ENCODE data around the gene C2orf80. TPM values are rescaled to one million over a fixed set of nuclear protein-coding genes. Genes with fewer than 3 reads are reported as not detected.

C2orf80 gene
- total and polyA plus RNA-seq, 2 experiments from 2014 or later, result not detected

GRCh38 chr2:208134928-208135586, 54.8 kb downstream of the C2orf80 start:
- in situ Hi-C loops (cut with MboI), result no loop called here
- no peak for DNase-seq
- no peaks in the 10 kb centered on the region for H3K79me2 ChIP-seq (ENCODE audit: insufficient read depth)
- H3K4me1 ChIP-seq (ENCODE audit: insufficient read depth), result no peaks in the 10 kb centered on the region
- no peak overlapping the region for H3K9ac ChIP-seq
- no peaks in the 10 kb centered on the region for H3F3A ChIP-seq (ENCODE audit: insufficient read depth)
- no peaks in the 10 kb centered on the region for H3K9me3 ChIP-seq (ENCODE audit: low read depth)
- H3K36me3 ChIP-seq (ENCODE audit: low read depth), result no peaks in the 10 kb centered on the region
- no peak overlapping the region for H3K27ac ChIP-seq
- no peak overlapping the region for H2AFZ ChIP-seq
- H3K4me3 ChIP-seq, result no peak overlapping the region
- H3K4me2 ChIP-seq (ENCODE audit: unreplicated experiment), result no peak overlapping the region
- WGBS, 2 experiments (ENCODE audit: low coverage in 1 of 2, low lambda C conversion rate in 2 of 2, missing lambda C conversion rate in 2 of 2), result 16 to 27% methylated on average over 8 of the region's 8 CpGs
- no peaks in the 10 kb centered on the region for H4K20me1 ChIP-seq (ENCODE audit: insufficient read depth)
- H3K9me2 ChIP-seq (ENCODE audit: insufficient read depth), result no peaks in the 10 kb centered on the region
- no peak for TF ChIP-seq EZH2phosphoT487 (IDR thresholded peaks at IDR 0.05; ENCODE audit: insufficient read depth, low read depth)
- TF ChIP-seq EZH2 (IDR thresholded peaks at IDR 0.05; ENCODE audit: insufficient read depth, poor library complexity, severe bottlenecking), result no peak
- no peaks in the 10 kb centered on the region for H3K27me3 ChIP-seq (replicated peaks; ENCODE audit: insufficient read depth)

- in situ Hi-C loops (cut with MboI), result no loop called here
- H3K79me2 ChIP-seq (ENCODE audit: insufficient read depth), result no peaks in the 10 kb centered on the region
- no peak overlapping the region for H3K4me2 ChIP-seq (ENCODE audit: unreplicated experiment)
- no peaks in the 10 kb centered on the region for H3K9me3 ChIP-seq (ENCODE audit: low read depth)
- peaks cover 9% of the 10 kb centered on the region for H3K27me3 ChIP-seq (replicated peaks; ENCODE audit: insufficient read depth)
- H3K36me3 ChIP-seq (ENCODE audit: low read depth), result no peaks in the 10 kb centered on the region
- no peak overlapping the region for H3K4me3 ChIP-seq
- no peak overlapping the region for H2AFZ ChIP-seq
- no peak overlapping the region for H3K27ac ChIP-seq
- no peaks in the 10 kb centered on the region for H3K9me2 ChIP-seq (ENCODE audit: insufficient read depth)
- no peak overlapping the region for H3K9ac ChIP-seq
- 51 to 55% methylated on average over 6 of the region's 6 CpGs for WGBS, 2 experiments (ENCODE audit: low coverage in 1 of 2, low lambda C conversion rate in 2 of 2, missing lambda C conversion rate in 2 of 2)
- H3K4me1 ChIP-seq (ENCODE audit: insufficient read depth), result no peaks in the 10 kb centered on the region
- no peaks in the 10 kb centered on the region for H3F3A ChIP-seq (ENCODE audit: insufficient read depth)
- no peaks in the 10 kb centered on the region for H4K20me1 ChIP-seq (ENCODE audit: insufficient read depth)
- no peak for TF ChIP-seq EZH2 (IDR thresholded peaks at IDR 0.05; ENCODE audit: insufficient read depth, poor library complexity, severe bottlenecking)
- TF ChIP-seq EZH2phosphoT487 (IDR thresholded peaks at IDR 0.05; ENCODE audit: insufficient read depth, low read depth), result no peak
- DNase-seq, result no peak
Observed at GRCh38 chr2:208130712-208131110, 59.1 kb downstream of the C2orf80 start.

- Histone ChIP-seq H3K27ac (no peak within 1 kb of the TSS), H4K20me1 (ENCODE audit: insufficient read depth) (no peaks in the 10 kb centered on the region), H3K9me3 (ENCODE audit: low read depth) (no peaks in the 10 kb centered on the region), H2AFZ (no peak within 1 kb of the TSS), H3K4me3 (no peak within 1 kb of the TSS), H3K4me2 (ENCODE audit: unreplicated experiment) (no peak within 1 kb of the TSS), H3K4me1 (ENCODE audit: insufficient read depth) (no peaks in the 10 kb centered on the region), H3K79me2 (ENCODE audit: insufficient read depth) (no peaks in the 10 kb centered on the region), H3K9ac (no peak within 1 kb of the TSS), H3F3A (ENCODE audit: insufficient read depth) (no peaks in the 10 kb centered on the region), H3K36me3 (ENCODE audit: low read depth) (no peaks in the 10 kb centered on the region), H3K27me3 (replicated peaks; ENCODE audit: insufficient read depth) (peaks cover 16% of the 10 kb centered on the region), H3K9me2 (ENCODE audit: insufficient read depth) (no peaks in the 10 kb centered on the region)
- in situ Hi-C loops (cut with MboI), result no loop called here
- WGBS, 2 experiments (ENCODE audit: low coverage in 1 of 2, low lambda C conversion rate in 2 of 2, missing lambda C conversion rate in 2 of 2), result 63 to 68% methylated on average over 19 of the region's 19 CpGs
- TF ChIP-seq EZH2 (IDR thresholded peaks at IDR 0.05; ENCODE audit: insufficient read depth, poor library complexity, severe bottlenecking) (no peak), EZH2phosphoT487 (IDR thresholded peaks at IDR 0.05; ENCODE audit: insufficient read depth, low read depth) (no peak)
- DNase-seq, result no peak
Observed at GRCh38 chr2:208129744-208130711, 59.8 kb downstream of the C2orf80 start, which contains the start of gene CRYGC. CRYGC (minus strand) TSS chr2:208129828; CDS start chr2:208129792, 36 bp downstream.

GRCh38 chr2:208128136-208128535, 61.7 kb downstream of the C2orf80 start:
- Histone ChIP-seq H3K27me3 (replicated peaks; ENCODE audit: insufficient read depth) (peaks cover 31% of the 10 kb centered on the region), H3K4me1 (ENCODE audit: insufficient read depth) (no peaks in the 10 kb centered on the region), H2AFZ (no peak overlapping the region), H3K9me2 (ENCODE audit: insufficient read depth) (no peaks in the 10 kb centered on the region), H3K9ac (no peak overlapping the region), H3K27ac (no peak overlapping the region), H3K79me2 (ENCODE audit: insufficient read depth) (no peaks in the 10 kb centered on the region), H3K9me3 (ENCODE audit: low read depth) (no peaks in the 10 kb centered on the region), H3K4me3 (no peak overlapping the region), H3K36me3 (ENCODE audit: low read depth) (no peaks in the 10 kb centered on the region), H4K20me1 (ENCODE audit: insufficient read depth) (no peaks in the 10 kb centered on the region), H3F3A (ENCODE audit: insufficient read depth) (no peaks in the 10 kb centered on the region), H3K4me2 (ENCODE audit: unreplicated experiment) (no peak overlapping the region)
- TF ChIP-seq EZH2phosphoT487 (IDR thresholded peaks at IDR 0.05; ENCODE audit: insufficient read depth, low read depth) (no peak), EZH2 (IDR thresholded peaks at IDR 0.05; ENCODE audit: insufficient read depth, poor library complexity, severe bottlenecking) (no peak)
- in situ Hi-C loops (cut with MboI), result no loop called here
- no peak for DNase-seq
- WGBS, 2 experiments (ENCODE audit: low coverage in 1 of 2, low lambda C conversion rate in 2 of 2, missing lambda C conversion rate in 2 of 2), result 70 to 75% methylated on average over 12 of the region's 12 CpGs
